SU-DHL-6 (cell line): ENCODE data around the gene JAK3.

ENCODE experiments used
- H2AFZ ChIP-seq: fragments of 200-600 bp; sonication (generic); 2 replicates; pipeline ENCODE4 v1.6.1; 2014; ENCODE audit warnings: low read depth, mild to moderate bottlenecking, moderate library complexity, mixed read lengths, antibody characterized with exemption, low read length; ENCODE audit not compliant: severe bottlenecking
- H3F3A ChIP-seq: fragments of 200-600 bp; shearing (Covaris generic); 2 replicates; pipeline ENCODE4 v1.6.0; 2016; ENCODE audit warnings: antibody characterized with exemption, mild to moderate bottlenecking; ENCODE audit not compliant: insufficient read depth
- H3K27ac ChIP-seq: fragments of 200-600 bp; sonication (generic); 2 replicates; pipeline ENCODE4 v1.5.1; 2016; ENCODE audit warnings: low read depth, mild to moderate bottlenecking, low read length, moderate library complexity, mixed read lengths
- H3K27me3 ChIP-seq: fragments of 200-600 bp; sonication (generic), shearing (Covaris generic); 2 replicates; pipeline ENCODE4 v1.6.0; 2014; ENCODE audit warnings: mild to moderate bottlenecking, low read length
- H3K36me3 ChIP-seq: fragments of 200-600 bp; sonication (generic); 2 replicates; pipeline ENCODE4 v1.6.1; 2014; ENCODE audit warnings: mild to moderate bottlenecking, low read length, mixed read lengths
- H3K4me2 ChIP-seq: fragments of 300-600, 200-600 bp; shearing (Covaris generic), sonication (generic); 2 replicates; pipeline ENCODE4 v1.6.0; 2014; ENCODE audit warnings: low read length, low read depth, mild to moderate bottlenecking; ENCODE audit not compliant: poor library complexity, severe bottlenecking
- H3K4me3 ChIP-seq: fragments of 200-600 bp; sonication (generic); 2 replicates; pipeline ENCODE4 v1.5.1; 2014; ENCODE audit warnings: antibody characterized with exemption, low read length, mild to moderate bottlenecking, mixed read lengths; ENCODE audit not compliant: insufficient read depth, poor library complexity, severe bottlenecking
- H3K79me2 ChIP-seq: fragments of 200-600 bp; sonication (generic); 2 replicates; pipeline ENCODE4 v1.6.1; 2014; ENCODE audit warnings: mild to moderate bottlenecking, low read length, moderate library complexity; ENCODE audit not compliant: insufficient read depth
- H3K9ac ChIP-seq: fragments of 200-600 bp; sonication (generic); 2 replicates; pipeline ENCODE4 v1.7.0; 2014; ENCODE audit warnings: mild to moderate bottlenecking, low read length
- H3K9me2 ChIP-seq: fragments of 200-600 bp; sonication (generic); replicated peaks from 2 replicates; pipeline ENCODE4 v1.6.1; 2014; ENCODE audit warnings: low read length; ENCODE audit not compliant: insufficient read depth
- H3K9me3 ChIP-seq: fragments of 200-600 bp; sonication (generic); 2 replicates; pipeline ENCODE4 v1.6.1; 2014; ENCODE audit warnings: low read length, mixed read lengths; ENCODE audit not compliant: insufficient read depth
- H4K20me1 ChIP-seq: fragments of 200-600 bp; sonication (generic); 2 replicates; pipeline ENCODE4 v1.6.1; 2014; ENCODE audit warnings: low read depth, mild to moderate bottlenecking, antibody characterized with exemption, low read length, moderate library complexity, mixed read lengths
- CTCF ChIP-seq: fragments of 200-600 bp; sonication (generic); IDR thresholded peaks from one replicate; pipeline ENCODE4 v1.5.1; 2017; ENCODE audit warnings: antibody characterized with exemption, mild to moderate bottlenecking, low read length, moderate library complexity; ENCODE audit not compliant: insufficient read depth, poor library complexity, severe bottlenecking
- EZH2phosphoT487 ChIP-seq: fragments of 200-600 bp; sonication (generic), shearing (Covaris generic); conservative IDR thresholded peaks from 2 replicates; pipeline ENCODE4 v1.6.1; 2018; ENCODE audit warnings: mild to moderate bottlenecking, antibody characterized with exemption, low read length, moderate library complexity, mixed read lengths

Gene JAK3

DNA sequence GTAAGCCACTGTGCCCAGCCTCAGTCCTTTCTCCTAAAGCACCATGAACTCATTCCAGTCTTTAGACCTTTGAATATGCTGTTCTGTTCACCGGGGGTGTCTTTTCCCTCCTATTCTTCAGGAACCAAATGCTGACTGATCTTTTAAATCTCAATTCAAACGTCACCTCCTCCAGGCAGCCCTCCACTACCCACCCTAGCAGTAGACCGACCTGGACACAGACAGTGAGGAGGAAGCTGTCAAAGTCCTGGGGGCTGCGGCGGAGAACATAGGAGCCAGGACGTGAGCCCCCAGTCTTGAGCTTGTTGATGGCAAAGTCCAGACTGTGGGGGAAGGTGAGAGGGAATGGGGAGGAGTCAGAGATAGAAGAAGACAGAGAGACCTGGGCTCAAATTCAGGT is 7.8 kb downstream of the JAK3 start:
- H3K9me3 ChIP-seq = no peaks in the 10 kb centered on the region
- H3K4me3 ChIP-seq = no peak overlapping the region
- no peak overlapping the region for H3K4me2 ChIP-seq
- H3K27ac ChIP-seq = no peak overlapping the region
- no peaks in the 10 kb centered on the region for H3K36me3 ChIP-seq
- no peak overlapping the region for H2AFZ ChIP-seq
- H3K27me3 ChIP-seq = no peaks in the 10 kb centered on the region
- no peaks in the 10 kb centered on the region for H3K9me2 ChIP-seq
- H3F3A ChIP-seq = no peaks in the 10 kb centered on the region
- H3K9ac ChIP-seq = no peak overlapping the region
- no peak for TF ChIP-seq CTCF
- no peak for TF ChIP-seq EZH2phosphoT487
- no peaks in the 10 kb centered on the region for H4K20me1 ChIP-seq
- no peaks in the 10 kb centered on the region for H3K79me2 ChIP-seq

- Histone ChIP-seq H4K20me1 (no peaks in the 10 kb centered on the region), H3F3A (no peaks in the 10 kb centered on the region), H2AFZ (no peak overlapping the region), H3K4me2 (no peak overlapping the region), H3K36me3 (no peaks in the 10 kb centered on the region), H3K9me3 (no peaks in the 10 kb centered on the region), H3K9ac (no peak overlapping the region), H3K27ac (no peak overlapping the region), H3K9me2 (no peaks in the 10 kb centered on the region), H3K4me3 (no peak overlapping the region), H3K27me3 (no peaks in the 10 kb centered on the region), H3K79me2 (no peaks in the 10 kb centered on the region)
- TF ChIP-seq CTCF = no peak
- no peak for TF ChIP-seq EZH2phosphoT487
These were observed 9.8 kb downstream of the JAK3 start for GRCh38 chr19:17837972-17838371.

GRCh38 chr19:17836530-17836929 is 11.3 kb downstream of the JAK3 start:
- Histone ChIP-seq H3K4me2 (no peak overlapping the region), H3K36me3 (no peaks in the 10 kb centered on the region), H4K20me1 (no peaks in the 10 kb centered on the region), H3K9me3 (no peaks in the 10 kb centered on the region), H3K9me2 (no peaks in the 10 kb centered on the region), H3K27me3 (no peaks in the 10 kb centered on the region), H3F3A (no peaks in the 10 kb centered on the region), H3K27ac (no peak overlapping the region), H2AFZ (no peak overlapping the region), H3K9ac (no peak overlapping the region), H3K4me3 (no peak overlapping the region), H3K79me2 (no peaks in the 10 kb centered on the region)
- no peak for TF ChIP-seq CTCF
- TF ChIP-seq EZH2phosphoT487 = no peak
